Measurements from ENCODE around the gene EDARADD. TPM values are rescaled to one million over a fixed set of nuclear protein-coding genes. Genes with fewer than 3 reads are reported as not detected.

The EDARADD gene
- total RNA-seq, 1 experiment from 2014 or later = 0.15 TPM

DNA sequence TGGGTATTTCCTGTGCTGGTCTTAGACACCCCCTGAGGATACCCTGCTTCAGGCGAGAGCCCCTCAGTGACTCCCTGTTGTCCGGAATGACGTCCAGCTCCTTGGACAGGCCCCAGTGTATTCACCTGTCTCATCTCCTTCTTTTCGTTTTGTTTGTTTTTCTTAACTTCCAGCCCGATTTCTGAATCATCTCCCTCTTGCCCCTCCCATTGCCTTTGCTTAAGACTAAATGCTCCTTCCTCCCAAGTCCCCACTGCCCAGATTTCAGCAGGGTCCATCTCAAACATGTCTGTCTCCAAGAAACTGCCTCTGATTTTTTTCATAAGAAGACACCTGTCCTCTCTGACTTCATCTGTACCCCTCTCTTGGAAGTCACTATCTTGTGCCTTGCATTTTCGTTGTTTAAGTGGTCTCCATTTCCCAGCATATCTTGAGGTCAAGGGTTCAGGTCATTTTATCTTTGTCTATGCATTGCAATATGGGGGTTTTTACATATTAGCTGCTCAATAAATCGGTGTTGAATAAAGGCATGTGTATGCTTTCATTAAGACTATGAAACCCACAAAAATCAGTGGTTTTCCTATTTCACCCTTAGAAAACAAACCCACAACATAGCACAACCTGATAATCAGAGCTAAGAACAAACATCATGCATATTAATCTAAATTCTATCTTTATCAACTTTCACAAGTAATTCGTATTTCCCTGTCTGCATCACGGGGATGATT lies 71.3 kb downstream of the EDARADD start:
- H3K36me3 ChIP-seq (ENCODE audit: insufficient read depth, low read length, poor library complexity, severe bottlenecking) = no peaks in the 10 kb centered on the region
- no peaks in the 10 kb centered on the region for H3K27me3 ChIP-seq (replicated peaks; ENCODE audit: insufficient read depth, low read depth, low read length, poor library complexity)
- no peaks in the 10 kb centered on the region for H3K9me3 ChIP-seq (ENCODE audit: low read depth, low read length, poor library complexity, severe bottlenecking)
- intact Hi-C loops (cut with micrococcal nuclease; ENCODE audit: unreplicated experiment) = no loop called here
- H3K27ac ChIP-seq (ENCODE audit: low read depth, low read length, poor library complexity, severe bottlenecking) = no peak overlapping the region
- no peak for DNase-seq (ENCODE audit: low spot score)
- ChIA-PET CTCF (no interaction called here), POLR2A (ENCODE audit: low non-redundant PET) (no interaction called here)
- no peak for TF ChIP-seq EZH2 (IDR thresholded peaks at IDR 0.05; ENCODE audit: borderline replicate concordance, low read depth, low read length, poor library complexity, severe bottlenecking)
- TF ChIP-seq, protein P1, sequence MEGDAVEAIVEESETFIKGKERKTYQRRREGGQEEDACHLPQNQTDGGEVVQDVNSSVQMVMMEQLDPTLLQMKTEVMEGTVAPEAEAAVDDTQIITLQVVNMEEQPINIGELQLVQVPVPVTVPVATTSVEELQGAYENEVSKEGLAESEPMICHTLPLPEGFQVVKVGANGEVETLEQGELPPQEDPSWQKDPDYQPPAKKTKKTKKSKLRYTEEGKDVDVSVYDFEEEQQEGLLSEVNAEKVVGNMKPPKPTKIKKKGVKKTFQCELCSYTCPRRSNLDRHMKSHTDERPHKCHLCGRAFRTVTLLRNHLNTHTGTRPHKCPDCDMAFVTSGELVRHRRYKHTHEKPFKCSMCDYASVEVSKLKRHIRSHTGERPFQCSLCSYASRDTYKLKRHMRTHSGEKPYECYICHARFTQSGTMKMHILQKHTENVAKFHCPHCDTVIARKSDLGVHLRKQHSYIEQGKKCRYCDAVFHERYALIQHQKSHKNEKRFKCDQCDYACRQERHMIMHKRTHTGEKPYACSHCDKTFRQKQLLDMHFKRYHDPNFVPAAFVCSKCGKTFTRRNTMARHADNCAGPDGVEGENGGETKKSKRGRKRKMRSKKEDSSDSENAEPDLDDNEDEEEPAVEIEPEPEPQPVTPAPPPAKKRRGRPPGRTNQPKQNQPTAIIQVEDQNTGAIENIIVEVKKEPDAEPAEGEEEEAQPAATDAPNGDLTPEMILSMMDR (conservative IDR thresholded peaks at IDR 0.05; ENCODE audit: low read depth, low read length) = no peak
- no peaks in the 10 kb centered on the region for H3K4me1 ChIP-seq (ENCODE audit: insufficient read depth, low read length, poor library complexity, severe bottlenecking)
- BruUV-seq (replicated peaks) = no TSS peak
- no peak overlapping the region for H3K4me3 ChIP-seq (ENCODE audit: low read depth, low read length, poor library complexity, severe bottlenecking)

DNA sequence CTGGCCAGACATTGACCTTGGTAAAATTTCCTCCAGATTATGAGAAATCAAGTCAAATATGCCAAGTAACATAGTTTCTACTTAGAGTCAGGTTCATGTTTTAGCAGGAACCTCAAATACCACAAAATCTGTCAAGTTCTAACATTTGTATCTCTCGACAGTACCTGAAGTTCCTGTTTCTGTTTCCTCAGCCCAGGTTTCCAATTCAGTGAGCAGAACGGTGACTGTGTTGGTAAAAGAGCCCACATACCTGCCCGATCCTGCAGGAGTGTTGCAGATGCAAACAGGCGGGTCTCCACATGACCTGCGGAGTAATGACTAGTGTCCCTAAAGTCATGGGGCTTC lies 71.8 kb downstream of the EDARADD start:
- ChIA-PET POLR2A (ENCODE audit: low non-redundant PET) (no interaction called here), CTCF (no interaction called here)
- TF ChIP-seq, protein P1 (conservative IDR thresholded peaks at IDR 0.05; ENCODE audit: low read depth, low read length) = no peak
- no peak for TF ChIP-seq EZH2 (IDR thresholded peaks at IDR 0.05; ENCODE audit: borderline replicate concordance, low read depth, low read length, poor library complexity, severe bottlenecking)
- no peak for DNase-seq (ENCODE audit: low spot score)
- Histone ChIP-seq H3K36me3 (ENCODE audit: insufficient read depth, low read length, poor library complexity, severe bottlenecking) (no peaks in the 10 kb centered on the region), H3K4me1 (ENCODE audit: insufficient read depth, low read length, poor library complexity, severe bottlenecking) (no peaks in the 10 kb centered on the region), H3K27me3 (replicated peaks; ENCODE audit: insufficient read depth, low read depth, low read length, poor library complexity) (no peaks in the 10 kb centered on the region), H3K4me3 (ENCODE audit: low read depth, low read length, poor library complexity, severe bottlenecking) (no peak overlapping the region), H3K9me3 (ENCODE audit: low read depth, low read length, poor library complexity, severe bottlenecking) (no peaks in the 10 kb centered on the region), H3K27ac (ENCODE audit: low read depth, low read length, poor library complexity, severe bottlenecking) (no peak overlapping the region)
- intact Hi-C loops (cut with micrococcal nuclease; ENCODE audit: unreplicated experiment) = no loop called here
- no TSS peak for BruUV-seq (replicated peaks)

DNA sequence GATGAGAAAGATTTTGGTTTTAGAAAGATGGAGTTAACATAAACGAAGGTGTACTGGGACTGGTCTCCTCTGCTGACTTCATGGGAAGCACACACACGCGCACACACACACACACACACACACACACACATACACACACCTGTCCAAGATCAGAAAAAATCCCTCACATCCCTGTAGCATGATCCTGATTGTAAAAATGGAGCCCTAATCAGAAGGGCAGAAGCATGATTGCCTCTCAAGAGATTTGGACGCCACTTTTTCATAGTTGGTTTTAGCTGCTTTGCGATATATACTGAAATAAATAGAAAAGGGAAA lies 73.2 kb downstream of the EDARADD start:
- Histone ChIP-seq H3K9me3 (ENCODE audit: low read depth, low read length, poor library complexity, severe bottlenecking) (no peaks in the 10 kb centered on the region), H3K4me3 (ENCODE audit: low read depth, low read length, poor library complexity, severe bottlenecking) (no peak overlapping the region), H3K4me1 (ENCODE audit: insufficient read depth, low read length, poor library complexity, severe bottlenecking) (peaks cover 9% of the 10 kb centered on the region), H3K27me3 (replicated peaks; ENCODE audit: insufficient read depth, low read depth, low read length, poor library complexity) (no peaks in the 10 kb centered on the region), H3K27ac (ENCODE audit: low read depth, low read length, poor library complexity, severe bottlenecking) (no peak overlapping the region), H3K36me3 (ENCODE audit: insufficient read depth, low read length, poor library complexity, severe bottlenecking) (no peaks in the 10 kb centered on the region)
- no peak for DNase-seq (ENCODE audit: low spot score)
- no TSS peak for BruUV-seq (replicated peaks)
- ChIA-PET CTCF (no interaction called here), POLR2A (ENCODE audit: low non-redundant PET) (no interaction called here)
- TF ChIP-seq, protein P1 (conservative IDR thresholded peaks at IDR 0.05; ENCODE audit: low read depth, low read length) = no peak
- TF ChIP-seq EZH2 (IDR thresholded peaks at IDR 0.05; ENCODE audit: borderline replicate concordance, low read depth, low read length, poor library complexity, severe bottlenecking) = no peak
- intact Hi-C loops (cut with micrococcal nuclease; ENCODE audit: unreplicated experiment) = no loop called here

Data from A673 (cell line).